ENCODE results near the gene TXNDC11.
A peak's percentile ranks its signal among the peaks of the same experiment; 100 is the strongest.

Gene TXNDC11

GRCh38 chr16:11779074-11779473, 36.4 kb upstream of the TXNDC11 start:
- no peak for TF ChIP-seq Cebpa-rat (IDR thresholded peaks at IDR 0.05)
- peaks cover 50% of the 10 kb centered on the region for H4K20me1 ChIP-seq

GRCh38 chr16:11774065-11774626, 31.5 kb upstream of the TXNDC11 start:
- Histone ChIP-seq H3K4me3 (no peak overlapping the region), H4K20me1 (peaks cover under 1% of the 10 kb centered on the region; the same call in 1 of the 2 replicates), H3K27me3 (no peaks in the 10 kb centered on the region), H3K36me3 (peaks cover 99% of the 10 kb centered on the region), H3K9me3 (no peaks in the 10 kb centered on the region), H3K9ac (no peak overlapping the region), H3K4me2 (no peak overlapping the region), H3K27ac (no peak overlapping the region), H3K4me1 (peaks cover 7% of the 10 kb centered on the region)
- TF ChIP-seq Cebpa-rat (IDR thresholded peaks at IDR 0.05), result no peak

More at GRCh38 chr16:11779074-11779473, 36.4 kb upstream of the TXNDC11 start:
- Histone ChIP-seq H3K4me3 (no peak overlapping the region), H3K9ac (no peak overlapping the region), H3K36me3 (peaks cover 73% of the 10 kb centered on the region), H3K27ac (no peak overlapping the region), H3K9me3 (no peaks in the 10 kb centered on the region), H3K4me1 (peaks cover 34% of the 10 kb centered on the region), H3K27me3 (no peaks in the 10 kb centered on the region), H3K4me2 (no peak overlapping the region)

- Histone ChIP-seq H3K36me3 (peaks cover 98% of the 10 kb centered on the region), H4K20me1 (no peaks in the 10 kb centered on the region; the same call in 1 of the 2 replicates), H3K9me3 (no peaks in the 10 kb centered on the region), H3K4me3 (no peak overlapping the region), H3K4me2 (no peak overlapping the region; the same call in 1 of the 2 replicates), H3K9ac (no peak overlapping the region), H3K27me3 (no peaks in the 10 kb centered on the region), H3K27ac (no peak overlapping the region), H3K4me1 (peaks cover 12% of the 10 kb centered on the region)
- no peak for TF ChIP-seq Cebpa-rat (IDR thresholded peaks at IDR 0.05)
Measured at GRCh38 chr16:11768849-11769248, 26.2 kb upstream of the TXNDC11 start.

GRCh38 chr16:11762431-11762830, 19.8 kb upstream of the TXNDC11 start:
- Histone ChIP-seq H3K36me3 (peaks cover 96% of the 10 kb centered on the region), H4K20me1 (no peaks in the 10 kb centered on the region), H3K27ac (no peak overlapping the region), H3K4me1 (peaks cover 19% of the 10 kb centered on the region), H3K4me2 (no peak overlapping the region), H3K4me3 (no peak overlapping the region), H3K27me3 (no peaks in the 10 kb centered on the region), H3K9ac (no peak overlapping the region), H3K9me3 (no peaks in the 10 kb centered on the region)
- TF ChIP-seq Cebpa-rat (IDR thresholded peaks at IDR 0.05), result peak; percentile 76; the same call in 1 of the 2 replicates

- Histone ChIP-seq H3K4me2 (no peak overlapping the region), H3K4me1 (peaks cover 19% of the 10 kb centered on the region), H3K27ac (no peak overlapping the region), H3K27me3 (no peaks in the 10 kb centered on the region), H3K4me3 (no peak overlapping the region), H3K36me3 (peaks cover 95% of the 10 kb centered on the region), H4K20me1 (no peaks in the 10 kb centered on the region), H3K9me3 (no peaks in the 10 kb centered on the region), H3K9ac (no peak overlapping the region)
- TF ChIP-seq Cebpa-rat (IDR thresholded peaks at IDR 0.05), result no peak
Measured at GRCh38 chr16:11759997-11760396, 17.3 kb upstream of the TXNDC11 start.

GRCh38 chr16:11759163-11759834, 16.6 kb upstream of the TXNDC11 start:
- Histone ChIP-seq H3K27ac (no peak overlapping the region), H3K36me3 (peaks cover 95% of the 10 kb centered on the region)
- no peak for TF ChIP-seq Cebpa-rat (IDR thresholded peaks at IDR 0.05)

GRCh38 chr16:11757671-11758545, 15.3 kb upstream of the TXNDC11 start:
- Histone ChIP-seq H3K4me2 (peak overlapping the region; percentile 22), H4K20me1 (peaks cover under 1% of the 10 kb centered on the region; the same call in 1 of the 2 replicates), H3K4me1 (peaks cover 19% of the 10 kb centered on the region), H3K36me3 (peaks cover 97% of the 10 kb centered on the region), H3K27me3 (no peaks in the 10 kb centered on the region), H3K9ac (0 out of 2 replicates have a peak overlapping the region, but pooled peaks have one; percentile 21), H3K4me3 (no peak overlapping the region), H3K9me3 (no peaks in the 10 kb centered on the region), H3K27ac (peak overlapping the region; percentile 11; the same call in 1 of the 2 replicates)
- TF ChIP-seq Cebpa-rat (IDR thresholded peaks at IDR 0.05), result no peak

More at GRCh38 chr16:11759163-11759834, 16.6 kb upstream of the TXNDC11 start:
- no peaks in the 10 kb centered on the region for H4K20me1 ChIP-seq
- H3K4me2 ChIP-seq, result no peak overlapping the region
- no peaks in the 10 kb centered on the region for H3K27me3 ChIP-seq
- no peak overlapping the region for H3K9ac ChIP-seq
- no peak overlapping the region for H3K4me3 ChIP-seq
- H3K4me1 ChIP-seq, result peaks cover 19% of the 10 kb centered on the region
- no peaks in the 10 kb centered on the region for H3K9me3 ChIP-seq

GRCh38 chr16:11756248-11756647, 13.6 kb upstream of the TXNDC11 start:
- Histone ChIP-seq H3K9ac (no peak overlapping the region), H3K4me2 (no peak overlapping the region), H3K36me3 (peaks cover 97% of the 10 kb centered on the region), H3K27ac (no peak overlapping the region), H3K4me1 (peaks cover 19% of the 10 kb centered on the region), H3K4me3 (no peak overlapping the region), H4K20me1 (peaks cover 7% of the 10 kb centered on the region; the same call in 1 of the 2 replicates), H3K27me3 (no peaks in the 10 kb centered on the region), H3K9me3 (no peaks in the 10 kb centered on the region)
- no peak for TF ChIP-seq Cebpa-rat (IDR thresholded peaks at IDR 0.05)

- peaks cover 7% of the 10 kb centered on the region; the same call in 1 of the 2 replicates for H4K20me1 ChIP-seq
- peaks cover 97% of the 10 kb centered on the region for H3K36me3 ChIP-seq
- H3K9me3 ChIP-seq, result no peaks in the 10 kb centered on the region
- peaks cover 19% of the 10 kb centered on the region for H3K4me1 ChIP-seq
- no peak overlapping the region for H3K27ac ChIP-seq
- no peak overlapping the region for H3K9ac ChIP-seq
- H3K4me3 ChIP-seq, result no peak overlapping the region
- no peak for TF ChIP-seq Cebpa-rat (IDR thresholded peaks at IDR 0.05)
- H3K27me3 ChIP-seq, result no peaks in the 10 kb centered on the region
- no peak overlapping the region for H3K4me2 ChIP-seq
Measured at GRCh38 chr16:11755022-11755760, 12.5 kb upstream of the TXNDC11 start.

Data from BLaER1 (cell line).